ENCODE data around the gene ADAM8. TPM values are rescaled to one million over a fixed set of nuclear protein-coding genes. Genes with fewer than 3 reads are reported as not detected.

ADAM8 gene
- total RNA-seq, 1 donor from 2014 or later, result 123 TPM

GRCh38 chr10:133281628-133282372, 5.1 kb upstream of the ADAM8 start:
- TF ChIP-seq, protein P1, sequence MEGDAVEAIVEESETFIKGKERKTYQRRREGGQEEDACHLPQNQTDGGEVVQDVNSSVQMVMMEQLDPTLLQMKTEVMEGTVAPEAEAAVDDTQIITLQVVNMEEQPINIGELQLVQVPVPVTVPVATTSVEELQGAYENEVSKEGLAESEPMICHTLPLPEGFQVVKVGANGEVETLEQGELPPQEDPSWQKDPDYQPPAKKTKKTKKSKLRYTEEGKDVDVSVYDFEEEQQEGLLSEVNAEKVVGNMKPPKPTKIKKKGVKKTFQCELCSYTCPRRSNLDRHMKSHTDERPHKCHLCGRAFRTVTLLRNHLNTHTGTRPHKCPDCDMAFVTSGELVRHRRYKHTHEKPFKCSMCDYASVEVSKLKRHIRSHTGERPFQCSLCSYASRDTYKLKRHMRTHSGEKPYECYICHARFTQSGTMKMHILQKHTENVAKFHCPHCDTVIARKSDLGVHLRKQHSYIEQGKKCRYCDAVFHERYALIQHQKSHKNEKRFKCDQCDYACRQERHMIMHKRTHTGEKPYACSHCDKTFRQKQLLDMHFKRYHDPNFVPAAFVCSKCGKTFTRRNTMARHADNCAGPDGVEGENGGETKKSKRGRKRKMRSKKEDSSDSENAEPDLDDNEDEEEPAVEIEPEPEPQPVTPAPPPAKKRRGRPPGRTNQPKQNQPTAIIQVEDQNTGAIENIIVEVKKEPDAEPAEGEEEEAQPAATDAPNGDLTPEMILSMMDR (IDR thresholded peaks at IDR 0.05; ENCODE audit: insufficient read depth, low read length, poor library complexity, severe bottlenecking), result no peak
- Histone ChIP-seq H3K4me3 (ENCODE audit: low read depth, low read length) (no peak overlapping the region), H3K27me3 (ENCODE audit: control insufficient read depth, insufficient read depth, low read length) (no peaks in the 10 kb centered on the region), H3K36me3 (ENCODE audit: control insufficient read depth, insufficient read depth, low read length) (peaks cover 6% of the 10 kb centered on the region)
- DNase-seq (ENCODE audit: low read depth), result no peak

- Histone ChIP-seq H3K4me3 (ENCODE audit: low read depth, low read length) (no peak overlapping the region), H3K36me3 (ENCODE audit: control insufficient read depth, insufficient read depth, low read length) (peaks cover 6% of the 10 kb centered on the region), H3K27me3 (ENCODE audit: control insufficient read depth, insufficient read depth, low read length) (peaks cover 4% of the 10 kb centered on the region)
- no peak for DNase-seq (ENCODE audit: low read depth)
- TF ChIP-seq, protein P1 (IDR thresholded peaks at IDR 0.05; ENCODE audit: insufficient read depth, low read length, poor library complexity, severe bottlenecking), result no peak
Measured at GRCh38 chr10:133281084-133281483, 4.4 kb upstream of the ADAM8 start.

DNA sequence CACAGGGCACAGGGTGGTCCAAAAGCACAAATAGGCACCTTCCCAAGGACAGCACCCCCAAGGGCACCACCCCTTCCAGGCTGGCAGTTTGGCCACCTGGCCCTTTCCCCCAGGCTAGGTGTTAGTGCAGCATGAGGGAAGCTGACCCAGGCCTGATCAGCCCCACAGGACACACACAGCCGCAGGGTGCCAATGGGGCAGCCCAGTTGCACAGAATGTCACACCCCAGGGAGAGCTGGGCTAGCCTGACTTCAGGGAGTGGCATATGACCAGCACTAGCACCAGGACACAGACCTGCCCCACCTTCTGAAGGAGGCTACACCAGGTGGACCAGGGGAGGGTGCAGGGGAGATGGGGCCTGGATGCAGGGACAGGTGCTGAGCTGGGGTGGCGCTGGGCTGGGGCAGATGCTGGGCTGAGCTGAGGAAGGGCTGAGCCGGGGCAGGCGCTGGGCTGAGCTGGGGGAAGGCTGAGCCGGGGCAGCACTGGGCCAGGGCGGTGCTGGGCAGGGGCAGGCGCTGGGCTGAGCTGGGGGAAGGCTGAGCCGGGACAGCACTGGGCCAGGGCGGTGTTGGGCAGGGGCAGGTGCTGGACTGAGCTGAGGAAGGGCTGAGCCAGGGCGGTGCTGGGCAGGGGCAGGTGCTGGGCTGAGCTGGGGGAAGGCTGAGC, 3.9 kb upstream of the ADAM8 start:
- TF ChIP-seq, protein P1 (IDR thresholded peaks at IDR 0.05; ENCODE audit: insufficient read depth, low read length, poor library complexity, severe bottlenecking), result no peak
- no peak for DNase-seq (ENCODE audit: low read depth)
- H3K4me3 ChIP-seq (ENCODE audit: low read depth, low read length), result no peak overlapping the region
- peaks cover 5% of the 10 kb centered on the region for H3K36me3 ChIP-seq (ENCODE audit: control insufficient read depth, insufficient read depth, low read length)
- H3K27me3 ChIP-seq (ENCODE audit: control insufficient read depth, insufficient read depth, low read length), result peaks cover 8% of the 10 kb centered on the region

DNA sequence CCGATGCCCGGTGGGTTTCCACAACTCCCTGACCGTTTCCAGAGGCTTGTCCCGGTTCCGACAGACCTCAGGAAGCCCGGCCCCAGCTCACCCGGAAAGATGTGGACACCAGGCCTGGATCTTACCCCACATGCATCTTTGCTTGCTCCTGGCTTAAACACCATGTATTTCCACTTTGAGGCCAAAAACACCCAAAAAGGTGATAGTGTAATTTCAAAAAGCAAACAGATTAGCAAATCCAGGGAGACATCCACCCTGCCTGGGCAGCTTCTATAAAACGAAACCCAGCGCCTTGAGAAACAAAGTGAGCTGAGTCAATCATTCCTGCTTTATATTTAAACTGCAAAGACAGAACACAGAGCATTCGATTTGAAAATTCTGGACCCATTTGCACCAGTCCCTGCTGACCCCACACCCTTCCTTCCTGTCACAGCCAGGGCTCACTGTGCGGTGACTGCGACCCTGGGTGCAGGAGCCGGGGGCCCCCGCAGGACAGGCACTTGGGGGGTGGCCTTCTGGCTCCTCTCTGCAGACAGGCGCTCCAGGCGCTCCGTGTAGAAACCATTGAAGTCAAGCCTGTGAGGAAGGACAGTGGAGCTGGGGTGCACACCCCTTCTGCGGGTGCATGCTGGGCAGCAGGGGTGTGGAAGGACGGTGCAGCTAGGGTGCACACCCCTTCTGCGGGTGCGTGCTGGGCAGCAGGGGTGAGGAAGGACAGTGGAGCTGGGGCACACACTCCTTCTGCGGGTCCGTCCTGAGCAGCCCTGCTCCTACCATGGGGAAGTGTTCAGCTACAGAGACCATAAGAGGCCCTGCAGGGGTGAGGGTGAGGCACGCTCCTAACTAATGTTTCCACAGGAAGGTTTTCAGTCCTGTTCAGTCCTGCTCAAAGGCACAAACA, 2.9 kb upstream of the ADAM8 start:
- Histone ChIP-seq H3K27me3 (ENCODE audit: control insufficient read depth, insufficient read depth, low read length) (peaks cover 12% of the 10 kb centered on the region), H3K4me3 (ENCODE audit: low read depth, low read length) (no peak overlapping the region), H3K36me3 (ENCODE audit: control insufficient read depth, insufficient read depth, low read length) (peaks cover 3% of the 10 kb centered on the region)
- DNase-seq (ENCODE audit: low read depth), result no peak
- TF ChIP-seq, protein P1 (IDR thresholded peaks at IDR 0.05; ENCODE audit: insufficient read depth, low read length, poor library complexity, severe bottlenecking), result no peak

DNA sequence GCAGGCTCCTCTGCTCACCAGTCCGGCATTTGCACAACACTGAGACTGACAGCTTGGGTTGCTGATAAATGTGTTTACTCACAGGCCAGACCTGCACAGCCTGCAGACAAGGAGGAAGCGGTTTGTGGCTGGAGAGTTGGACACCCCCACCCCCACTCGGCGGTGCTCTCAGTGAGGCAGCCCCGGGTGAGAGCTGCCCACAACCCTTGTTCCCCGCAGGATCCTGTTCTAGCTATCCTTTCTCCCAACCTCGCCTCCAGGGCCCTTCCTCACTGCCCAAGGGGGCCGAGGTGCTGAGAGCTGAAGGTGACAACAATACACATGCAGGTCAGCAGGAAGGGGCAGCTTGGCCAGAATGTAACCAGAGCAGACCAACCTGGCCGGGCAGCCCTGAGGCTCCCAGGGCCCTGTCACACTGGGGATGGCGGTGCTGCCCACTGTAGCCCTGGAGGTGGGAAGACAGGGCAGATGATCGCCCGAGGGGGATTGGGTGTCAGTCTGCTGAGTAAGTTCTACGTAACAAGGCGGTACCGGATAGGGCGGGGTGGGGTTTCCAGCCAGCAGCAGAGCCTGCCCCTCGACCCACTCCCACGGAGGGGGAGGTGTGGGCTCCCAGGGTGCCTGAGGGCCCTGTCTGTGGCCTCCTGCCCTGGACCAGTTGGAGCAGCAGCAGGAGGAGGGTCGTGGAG, 2.1 kb upstream of the ADAM8 start:
- TF ChIP-seq, protein P1 (IDR thresholded peaks at IDR 0.05; ENCODE audit: insufficient read depth, low read length, poor library complexity, severe bottlenecking), result no peak
- Histone ChIP-seq H3K36me3 (ENCODE audit: control insufficient read depth, insufficient read depth, low read length) (peaks cover 3% of the 10 kb centered on the region), H3K4me3 (ENCODE audit: low read depth, low read length) (no peak overlapping the region), H3K27me3 (ENCODE audit: control insufficient read depth, insufficient read depth, low read length) (peaks cover 12% of the 10 kb centered on the region)
- peak; percentile 52 for DNase-seq (ENCODE audit: low read depth)

Data from kidney epithelial cell (primary cell).